GM12891 (cell line): ENCODE data around the gene SELP.

ENCODE experiments used
- PAX5 ChIP-seq: IDR thresholded peaks from 2 replicates; pipeline ENCODE4 v1.6.1; 2011; ENCODE audit warnings: low read length, moderate library complexity, mild to moderate bottlenecking; ENCODE audit not compliant: insufficient read depth, severe bottlenecking
- POLR2A ChIP-seq: IDR thresholded peaks from 2 replicates; pipeline ENCODE4 v1.6.1; 2011; ENCODE audit warnings: low read depth, low read length, control low read depth
- POLR2AphosphoS5 ChIP-seq: IDR thresholded peaks from 2 replicates; pipeline ENCODE4 v1.6.1; 2011; ENCODE audit warnings: low read depth, low read length, control low read depth
- POU2F2 ChIP-seq: IDR thresholded peaks from 2 replicates; pipeline ENCODE4 v1.6.1; 2011; ENCODE audit warnings: low read depth, mild to moderate bottlenecking, control low read depth, low read length, moderate library complexity
- SPI1 ChIP-seq: IDR thresholded peaks from 2 replicates; pipeline ENCODE4 v1.6.1; 2011; ENCODE audit warnings: low read depth, low read length, control low read depth
- TAF1 ChIP-seq: IDR thresholded peaks from 2 replicates; pipeline ENCODE4 v1.6.1; 2011; ENCODE audit warnings: low read depth, low read length, control low read depth

DNA sequence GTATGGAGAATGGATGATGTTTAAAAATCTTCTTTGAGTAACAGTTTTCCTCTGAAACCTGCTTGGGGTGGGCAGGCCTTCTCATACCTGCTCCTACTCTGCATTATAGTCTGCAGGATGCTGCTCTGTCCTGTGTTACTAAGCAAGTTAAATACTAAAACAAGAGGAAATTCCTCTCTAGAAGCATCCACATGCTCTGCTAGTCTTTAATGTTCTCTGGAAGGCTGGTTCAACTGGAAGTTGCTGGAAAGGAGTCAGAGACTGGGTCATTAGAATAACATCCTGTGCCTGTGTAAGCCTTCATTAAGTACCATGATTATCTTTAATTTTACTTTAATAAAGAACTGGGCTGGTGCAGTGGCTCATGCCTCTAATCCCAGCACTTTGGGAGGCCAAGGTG, 5.8 kb downstream of the SELP start:
- TF ChIP-seq POLR2A (no peak), POLR2AphosphoS5 (no peak), TAF1 (no peak), SPI1 (no peak), PAX5 (no peak), POU2F2 (no peak)
